ENCODE results near the gene C12orf75. TPM values are rescaled to one million over a fixed set of nuclear protein-coding genes. Genes with fewer than 3 reads are reported as not detected.

Gene C12orf75
- total RNA-seq, 1 donor from 2014 or later: 40.4 TPM

- peaks cover 12% of the 10 kb centered on the region for H3K4me1 Mint-ChIP-seq
- H3K36me3 Mint-ChIP-seq (ENCODE audit: low read depth): peaks cover 6% of the 10 kb centered on the region
- H3K27ac Mint-ChIP-seq (ENCODE audit: unreplicated experiment): no peak overlapping the region
- no peak for TF ChIP-seq CTCF (conservative IDR thresholded peaks at IDR 0.05)
- H3K9me3 Mint-ChIP-seq: peaks cover 13% of the 10 kb centered on the region
- no peak for DNase-seq (ENCODE audit: low read depth, low spot score)
- no peak overlapping the region for H3K4me3 Mint-ChIP-seq
- H3K27me3 Mint-ChIP-seq (ENCODE audit: low read depth): peaks cover 3% of the 10 kb centered on the region
Observed at GRCh38 chr12:105317942-105318621, 12.4 kb upstream of the C12orf75 start.

DNA sequence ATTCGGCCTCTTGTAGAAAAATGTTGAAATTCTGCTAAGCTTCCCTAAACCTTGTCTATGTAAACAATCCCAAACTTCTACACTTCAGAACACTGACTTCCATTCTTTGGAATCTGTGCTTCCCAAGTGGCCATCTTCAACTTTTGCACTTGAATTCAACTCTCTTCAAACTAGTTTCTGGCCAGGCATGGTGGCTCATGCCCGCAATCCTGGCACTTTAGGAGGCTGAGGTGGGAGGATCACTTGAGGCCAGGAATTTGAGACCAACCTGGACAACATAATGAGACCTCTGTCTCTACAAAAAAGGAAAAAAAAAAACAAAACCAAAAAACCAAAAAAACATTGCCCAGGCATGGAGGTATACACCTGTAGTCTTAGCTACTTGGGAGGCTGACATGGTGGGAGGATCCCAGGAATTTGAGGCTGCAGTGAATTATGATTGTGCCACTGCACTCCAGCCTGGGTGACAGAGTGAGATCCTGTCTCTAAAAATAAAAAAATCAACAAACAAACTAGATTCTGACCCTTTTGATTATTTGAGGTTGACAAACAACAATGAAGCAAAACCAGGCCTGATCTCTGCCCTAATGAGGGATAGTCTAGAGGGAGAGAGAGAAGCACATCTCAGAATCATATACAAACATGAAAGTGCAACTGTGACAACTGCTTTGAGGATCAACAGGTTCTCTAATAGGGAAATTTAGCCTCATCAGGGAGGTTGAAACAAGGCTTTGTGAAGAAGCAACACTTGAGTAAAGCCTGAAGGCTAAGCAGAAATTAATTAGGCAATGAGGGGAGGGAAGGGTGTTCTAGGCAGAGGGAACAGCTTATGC, 11.6 kb upstream of the C12orf75 start:
- Mint-ChIP-seq H3K27me3 (ENCODE audit: low read depth) (peaks cover 3% of the 10 kb centered on the region), H3K27ac (ENCODE audit: unreplicated experiment) (no peak overlapping the region), H3K4me1 (peaks cover 12% of the 10 kb centered on the region), H3K36me3 (ENCODE audit: low read depth) (peaks cover 2% of the 10 kb centered on the region), H3K4me3 (no peak overlapping the region), H3K9me3 (peaks cover 9% of the 10 kb centered on the region)
- DNase-seq (ENCODE audit: low read depth, low spot score): no peak
- TF ChIP-seq CTCF (conservative IDR thresholded peaks at IDR 0.05): no peak

GRCh38 chr12:105319691-105320209, 10.7 kb upstream of the C12orf75 start:
- peaks cover 3% of the 10 kb centered on the region for H3K27me3 Mint-ChIP-seq (ENCODE audit: low read depth)
- H3K36me3 Mint-ChIP-seq (ENCODE audit: low read depth): no peaks in the 10 kb centered on the region
- no peak for TF ChIP-seq CTCF (conservative IDR thresholded peaks at IDR 0.05)
- H3K4me1 Mint-ChIP-seq: peaks cover 12% of the 10 kb centered on the region
- H3K27ac Mint-ChIP-seq (ENCODE audit: unreplicated experiment): no peak overlapping the region
- peaks cover 6% of the 10 kb centered on the region for H3K9me3 Mint-ChIP-seq
- no peak overlapping the region for H3K4me3 Mint-ChIP-seq
- no peak for DNase-seq (ENCODE audit: low read depth, low spot score)

GRCh38 chr12:105321125-105321524, 9.4 kb upstream of the C12orf75 start:
- H3K9me3 Mint-ChIP-seq: no peaks in the 10 kb centered on the region
- H3K27ac Mint-ChIP-seq (ENCODE audit: unreplicated experiment): no peak overlapping the region
- H3K36me3 Mint-ChIP-seq (ENCODE audit: low read depth): no peaks in the 10 kb centered on the region
- DNase-seq (ENCODE audit: low read depth, low spot score): no peak
- peaks cover 12% of the 10 kb centered on the region for H3K4me1 Mint-ChIP-seq
- no peak overlapping the region for H3K4me3 Mint-ChIP-seq
- peaks cover 3% of the 10 kb centered on the region for H3K27me3 Mint-ChIP-seq (ENCODE audit: low read depth)
- no peak for TF ChIP-seq CTCF (conservative IDR thresholded peaks at IDR 0.05)

GRCh38 chr12:105322070-105322469, 8.4 kb upstream of the C12orf75 start:
- H3K27me3 Mint-ChIP-seq (ENCODE audit: low read depth): no peaks in the 10 kb centered on the region
- no peak for TF ChIP-seq CTCF (conservative IDR thresholded peaks at IDR 0.05)
- no peak overlapping the region for H3K4me3 Mint-ChIP-seq
- DNase-seq (ENCODE audit: low read depth, low spot score): no peak
- no peak overlapping the region for H3K27ac Mint-ChIP-seq (ENCODE audit: unreplicated experiment)
- H3K9me3 Mint-ChIP-seq: no peaks in the 10 kb centered on the region
- H3K36me3 Mint-ChIP-seq (ENCODE audit: low read depth): no peaks in the 10 kb centered on the region
- peaks cover 12% of the 10 kb centered on the region for H3K4me1 Mint-ChIP-seq

Measured in neural crest cell (in vitro differentiated cells).